Middle frontal gyrus (tissue), 1 donor: ENCODE measurements around the gene KLHL20.
A peak's percentile ranks its signal among the peaks of the same experiment; 100 is the strongest.
"Not testable (repeated sequence)": the region's sequence is repeated elsewhere in the genome, so short reads cannot be mapped to it uniquely, and the experiment has no call there.

Experiments used
- DNase-seq: peaks from one replicate; pipeline ENCODE4 v3.0.0-alpha.2; 2015; ENCODE audit warnings: low spot score; ENCODE audit errors: extremely low spot score

Gene KLHL20

GRCh38 chr1:173714759-173715537, at the start of gene KLHL20:
Gene KLHL20, plus strand, starts transcription at chr1:173714981. Its CDS starts 1,063 bp downstream, at chr1:173716044.
- DNase-seq: peak; percentile 78

GRCh38 chr1:173666646-173667045, 48.1 kb upstream of the KLHL20 start:
- DNase-seq: no peak

- DNase-seq: no peak
These were observed 45.3 kb upstream of the KLHL20 start, which contains the start of gene ANKRD45 for GRCh38 chr1:173669491-173669941. Gene ANKRD45, minus strand, starts transcription at chr1:173669851. Its CDS starts 10,433 bp downstream, at chr1:173659418.

GRCh38 chr1:173674496-173674895, 40.3 kb upstream of the KLHL20 start:
- DNase-seq: not testable (repeated sequence)

- DNase-seq: not testable (repeated sequence)
These were observed 34.6 kb upstream of the KLHL20 start for GRCh38 chr1:173680152-173680551.

GRCh38 chr1:173682184-173682583, 32.6 kb upstream of the KLHL20 start:
- DNase-seq: no peak

- not testable (repeated sequence) for DNase-seq
These were observed 30.9 kb upstream of the KLHL20 start for GRCh38 chr1:173683838-173684237.

GRCh38 chr1:173685121-173685520, 29.7 kb upstream of the KLHL20 start:
- DNase-seq: not testable (repeated sequence)

GRCh38 chr1:173688300-173688699, 26.5 kb upstream of the KLHL20 start:
- no peak for DNase-seq

GRCh38 chr1:173693238-173693637, 21.5 kb upstream of the KLHL20 start:
- DNase-seq: no peak

GRCh38 chr1:173701299-173701698, 13.5 kb upstream of the KLHL20 start:
- not testable (repeated sequence) for DNase-seq

GRCh38 chr1:173702736-173703135, 12.0 kb upstream of the KLHL20 start:
- no peak for DNase-seq

- DNase-seq: no peak
These were observed 9.7 kb upstream of the KLHL20 start for GRCh38 chr1:173705117-173705516.

GRCh38 chr1:173708787-173709186, 6.0 kb upstream of the KLHL20 start:
- DNase-seq: no peak

- no peak for DNase-seq
These were observed 381 bp upstream of the KLHL20 start for GRCh38 chr1:173714441-173714758.

- no peak for DNase-seq
These were observed 710 bp downstream of the KLHL20 start for GRCh38 chr1:173715538-173715844.

GRCh38 chr1:173717238-173717637, 2.5 kb downstream of the KLHL20 start:
- no peak for DNase-seq

- not testable (repeated sequence) for DNase-seq
These were observed 16.6 kb downstream of the KLHL20 start for GRCh38 chr1:173731331-173731730.

- no peak for DNase-seq
These were observed 19.1 kb downstream of the KLHL20 start for GRCh38 chr1:173733912-173734311.

GRCh38 chr1:173736104-173736503, 21.3 kb downstream of the KLHL20 start:
- DNase-seq: not testable (repeated sequence)

GRCh38 chr1:173742203-173742886, 27.6 kb downstream of the KLHL20 start:
- DNase-seq: no peak

- DNase-seq: no peak
These were observed 29.9 kb downstream of the KLHL20 start for GRCh38 chr1:173744651-173745050.

- no peak for DNase-seq
These were observed 34.4 kb downstream of the KLHL20 start for GRCh38 chr1:173749137-173749536.
